ENCODE data around the gene CDK11B.

Gene CDK11B

GRCh38 chr1:1627261-1627828 lies 31.5 kb downstream of the CDK11B start:
- H3K4me1 ChIP-seq (ENCODE audit: control insufficient read depth, insufficient read depth, low read length) = peaks cover 12% of the 10 kb centered on the region
- H3K27me3 ChIP-seq (ENCODE audit: control insufficient read depth, insufficient read depth, low read length) = peaks cover 14% of the 10 kb centered on the region
- no peaks in the 10 kb centered on the region for H3K36me3 ChIP-seq (ENCODE audit: control insufficient read depth, insufficient read depth, low read length)
- H3K9ac ChIP-seq (ENCODE audit: low read length) = no peak overlapping the region
- H3K9me3 ChIP-seq (ENCODE audit: control insufficient read depth, low read length) = no peaks in the 10 kb centered on the region
- H3K4me3 ChIP-seq (ENCODE audit: low read length) = no peak overlapping the region

GRCh38 chr1:1626207-1627141 lies 32.3 kb downstream of the CDK11B start:
- H3K9me3 ChIP-seq (ENCODE audit: control insufficient read depth, low read length) = no peaks in the 10 kb centered on the region
- H3K9ac ChIP-seq (ENCODE audit: low read length) = no peak overlapping the region
- H3K36me3 ChIP-seq (ENCODE audit: control insufficient read depth, insufficient read depth, low read length) = no peaks in the 10 kb centered on the region
- peaks cover 5% of the 10 kb centered on the region for H3K27me3 ChIP-seq (ENCODE audit: control insufficient read depth, insufficient read depth, low read length)
- H3K4me3 ChIP-seq (ENCODE audit: low read length) = no peak overlapping the region
- H3K4me1 ChIP-seq (ENCODE audit: control insufficient read depth, insufficient read depth, low read length) = peaks cover 12% of the 10 kb centered on the region

GRCh38 chr1:1625824-1626206 lies 33.0 kb downstream of the CDK11B start:
- Histone ChIP-seq H3K36me3 (ENCODE audit: control insufficient read depth, insufficient read depth, low read length) (no peaks in the 10 kb centered on the region), H3K4me3 (ENCODE audit: low read length) (no peak overlapping the region)

GRCh38 chr1:1625404-1625775 lies 33.4 kb downstream of the CDK11B start:
- peaks cover 12% of the 10 kb centered on the region for H3K4me1 ChIP-seq (ENCODE audit: control insufficient read depth, insufficient read depth, low read length)
- no peaks in the 10 kb centered on the region for H3K27me3 ChIP-seq (ENCODE audit: control insufficient read depth, insufficient read depth, low read length)
- H3K36me3 ChIP-seq (ENCODE audit: control insufficient read depth, insufficient read depth, low read length) = no peaks in the 10 kb centered on the region
- no peak overlapping the region for H3K9ac ChIP-seq (ENCODE audit: low read length)
- H3K4me3 ChIP-seq (ENCODE audit: low read length) = no peak overlapping the region
- H3K9me3 ChIP-seq (ENCODE audit: control insufficient read depth, low read length) = no peaks in the 10 kb centered on the region

More at GRCh38 chr1:1625824-1626206, 33.0 kb downstream of the CDK11B start:
- Histone ChIP-seq H3K27me3 (ENCODE audit: control insufficient read depth, insufficient read depth, low read length) (no peaks in the 10 kb centered on the region), H3K9ac (ENCODE audit: low read length) (no peak overlapping the region), H3K4me1 (ENCODE audit: control insufficient read depth, insufficient read depth, low read length) (peaks cover 12% of the 10 kb centered on the region), H3K9me3 (ENCODE audit: control insufficient read depth, low read length) (no peaks in the 10 kb centered on the region)

GRCh38 chr1:1624443-1625403 lies 34.1 kb downstream of the CDK11B start:
- Histone ChIP-seq H3K9ac (ENCODE audit: low read length) (no peak overlapping the region), H3K36me3 (ENCODE audit: control insufficient read depth, insufficient read depth, low read length) (no peaks in the 10 kb centered on the region)

GRCh38 chr1:1623631-1624442 lies 35.0 kb downstream of the CDK11B start:
- peaks cover 12% of the 10 kb centered on the region for H3K4me1 ChIP-seq (ENCODE audit: control insufficient read depth, insufficient read depth, low read length)
- H3K36me3 ChIP-seq (ENCODE audit: control insufficient read depth, insufficient read depth, low read length) = no peaks in the 10 kb centered on the region
- H3K9ac ChIP-seq (ENCODE audit: low read length) = no peak overlapping the region
- no peak overlapping the region for H3K4me3 ChIP-seq (ENCODE audit: low read length)
- H3K27me3 ChIP-seq (ENCODE audit: control insufficient read depth, insufficient read depth, low read length) = no peaks in the 10 kb centered on the region
- H3K9me3 ChIP-seq (ENCODE audit: control insufficient read depth, low read length) = no peaks in the 10 kb centered on the region

More at GRCh38 chr1:1624443-1625403, 34.1 kb downstream of the CDK11B start:
- H3K4me3 ChIP-seq (ENCODE audit: low read length) = no peak overlapping the region
- H3K9me3 ChIP-seq (ENCODE audit: control insufficient read depth, low read length) = no peaks in the 10 kb centered on the region
- peaks cover 12% of the 10 kb centered on the region for H3K4me1 ChIP-seq (ENCODE audit: control insufficient read depth, insufficient read depth, low read length)
- no peaks in the 10 kb centered on the region for H3K27me3 ChIP-seq (ENCODE audit: control insufficient read depth, insufficient read depth, low read length)

GRCh38 chr1:1623181-1623630 lies 35.6 kb downstream of the CDK11B start:
- Histone ChIP-seq H3K4me1 (ENCODE audit: control insufficient read depth, insufficient read depth, low read length) (peaks cover 12% of the 10 kb centered on the region), H3K9me3 (ENCODE audit: control insufficient read depth, low read length) (no peaks in the 10 kb centered on the region), H3K27me3 (ENCODE audit: control insufficient read depth, insufficient read depth, low read length) (no peaks in the 10 kb centered on the region), H3K4me3 (ENCODE audit: low read length) (no peak overlapping the region), H3K9ac (ENCODE audit: low read length) (no peak overlapping the region), H3K36me3 (ENCODE audit: control insufficient read depth, insufficient read depth, low read length) (no peaks in the 10 kb centered on the region)

- H3K36me3 ChIP-seq (ENCODE audit: control insufficient read depth, insufficient read depth, low read length) = no peaks in the 10 kb centered on the region
- peaks cover 10% of the 10 kb centered on the region for H3K4me1 ChIP-seq (ENCODE audit: control insufficient read depth, insufficient read depth, low read length)
- H3K4me3 ChIP-seq (ENCODE audit: low read length) = no peak overlapping the region
- H3K9ac ChIP-seq (ENCODE audit: low read length) = no peak overlapping the region
- no peaks in the 10 kb centered on the region for H3K9me3 ChIP-seq (ENCODE audit: control insufficient read depth, low read length)
- H3K27me3 ChIP-seq (ENCODE audit: control insufficient read depth, insufficient read depth, low read length) = no peaks in the 10 kb centered on the region
Observed at GRCh38 chr1:1622788-1623094, 36.1 kb downstream of the CDK11B start.

GRCh38 chr1:1622010-1622787 lies 36.6 kb downstream of the CDK11B start:
- Histone ChIP-seq H3K9me3 (ENCODE audit: control insufficient read depth, low read length) (no peaks in the 10 kb centered on the region), H3K4me1 (ENCODE audit: control insufficient read depth, insufficient read depth, low read length) (peaks cover 11% of the 10 kb centered on the region), H3K27me3 (ENCODE audit: control insufficient read depth, insufficient read depth, low read length) (no peaks in the 10 kb centered on the region), H3K9ac (ENCODE audit: low read length) (no peak overlapping the region), H3K4me3 (ENCODE audit: low read length) (no peak overlapping the region), H3K36me3 (ENCODE audit: control insufficient read depth, insufficient read depth, low read length) (no peaks in the 10 kb centered on the region)

- peaks cover 12% of the 10 kb centered on the region for H3K4me1 ChIP-seq (ENCODE audit: control insufficient read depth, insufficient read depth, low read length)
- no peaks in the 10 kb centered on the region for H3K36me3 ChIP-seq (ENCODE audit: control insufficient read depth, insufficient read depth, low read length)
- H3K9me3 ChIP-seq (ENCODE audit: control insufficient read depth, low read length) = no peaks in the 10 kb centered on the region
- H3K27me3 ChIP-seq (ENCODE audit: control insufficient read depth, insufficient read depth, low read length) = no peaks in the 10 kb centered on the region
- H3K4me3 ChIP-seq (ENCODE audit: low read length) = no peak overlapping the region
- no peak overlapping the region for H3K9ac ChIP-seq (ENCODE audit: low read length)
Observed at GRCh38 chr1:1621173-1622009, 37.4 kb downstream of the CDK11B start.
